ENCODE data around the gene RERE.
"Not testable (repeated sequence)": the region's sequence is repeated elsewhere in the genome, so short reads cannot be mapped to it uniquely, and the experiment has no call there.

The RERE gene

DNA sequence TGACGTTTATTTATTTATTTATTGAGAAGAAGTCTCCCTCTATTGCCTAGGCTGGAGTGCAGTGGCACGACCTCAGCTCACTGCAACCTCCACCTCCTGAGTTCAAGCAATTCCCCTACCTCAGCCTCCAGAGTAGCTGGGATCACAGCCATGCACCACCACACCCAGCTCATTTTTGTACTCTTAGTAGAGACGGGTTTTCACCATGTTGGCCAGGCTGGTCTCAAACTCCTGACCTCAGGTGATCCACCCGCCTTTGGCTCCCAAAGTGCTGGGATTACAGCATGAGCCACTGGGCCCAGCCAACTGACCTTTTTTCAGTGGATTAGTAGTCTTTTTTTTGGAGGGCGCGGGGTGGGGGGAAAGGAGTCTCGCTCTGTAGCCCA lies 90.6 kb downstream of the RERE start:
- not testable (repeated sequence) for H3K36me3 Mint-ChIP-seq (ENCODE audit: insufficient read depth); H3K4me3 Mint-ChIP-seq; H3K27ac Mint-ChIP-seq; H3K4me1 Mint-ChIP-seq (ENCODE audit: low read depth in 2 of 2); ATAC-seq (replicated peaks); DNase-seq; H3K27me3 Mint-ChIP-seq; H3K9me3 Mint-ChIP-seq

DNA sequence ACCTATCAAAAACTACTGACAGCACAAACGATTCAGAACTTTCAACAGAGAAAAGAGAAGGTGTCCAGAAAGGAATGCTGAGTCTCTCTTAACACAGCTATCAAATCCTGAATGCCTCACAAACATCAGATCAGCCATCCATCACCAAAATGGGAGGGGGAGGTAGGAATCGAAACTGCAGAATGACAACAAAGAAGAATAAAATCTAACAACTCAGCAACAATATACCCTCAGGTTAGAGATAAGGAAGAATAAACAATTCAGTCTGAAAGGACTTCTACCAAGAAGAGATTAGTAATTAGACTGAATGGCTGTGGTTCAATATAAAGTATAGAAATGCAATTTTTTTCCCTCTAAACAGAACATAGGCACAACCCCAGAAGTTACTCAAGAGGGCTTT lies 94.4 kb downstream of the RERE start:
- DNase-seq (no peak), ATAC-seq (replicated peaks) (no peak)
- no peaks in the 10 kb centered on the region for H3K36me3 Mint-ChIP-seq (ENCODE audit: insufficient read depth)
- H3K4me1 Mint-ChIP-seq (ENCODE audit: low read depth in 2 of 2): peaks cover 3 to 11% of the 10 kb centered on the region in 2 donors
- H3K27me3 Mint-ChIP-seq: no peaks in the 10 kb centered on the region
- H3K27ac Mint-ChIP-seq: no peak overlapping the region
- no peak overlapping the region for H3K4me3 Mint-ChIP-seq
- H3K9me3 Mint-ChIP-seq: no peaks in the 10 kb centered on the region

DNA sequence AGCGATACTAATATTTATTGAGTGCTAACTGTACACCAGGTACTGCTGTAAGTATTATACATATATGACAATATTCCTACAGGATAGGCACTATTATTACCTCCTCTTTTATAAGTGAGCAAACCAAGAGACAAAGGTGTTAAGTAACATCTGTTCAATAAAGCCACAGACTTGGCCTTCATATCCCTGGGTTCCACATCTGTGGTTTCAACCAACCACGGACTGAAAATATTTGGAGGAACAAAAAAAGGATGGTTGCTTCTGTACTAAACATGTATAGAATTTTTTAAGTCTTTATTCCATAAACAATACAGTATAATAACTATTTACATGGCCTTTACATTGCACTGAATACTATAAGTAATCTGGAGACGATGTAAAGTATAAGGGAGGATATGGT lies 95.1 kb downstream of the RERE start:
- H3K27ac Mint-ChIP-seq: peak overlapping the region in 1 of 2 donors; percentile 31
- no peak for DNase-seq
- H3K27me3 Mint-ChIP-seq: no peaks in the 10 kb centered on the region
- no peaks in the 10 kb centered on the region for H3K36me3 Mint-ChIP-seq (ENCODE audit: insufficient read depth)
- peaks cover 3 to 11% of the 10 kb centered on the region in 2 donors for H3K4me1 Mint-ChIP-seq (ENCODE audit: low read depth in 2 of 2)
- no peak overlapping the region for H3K4me3 Mint-ChIP-seq
- H3K9me3 Mint-ChIP-seq: no peaks in the 10 kb centered on the region
- no peak for ATAC-seq (replicated peaks)

DNA sequence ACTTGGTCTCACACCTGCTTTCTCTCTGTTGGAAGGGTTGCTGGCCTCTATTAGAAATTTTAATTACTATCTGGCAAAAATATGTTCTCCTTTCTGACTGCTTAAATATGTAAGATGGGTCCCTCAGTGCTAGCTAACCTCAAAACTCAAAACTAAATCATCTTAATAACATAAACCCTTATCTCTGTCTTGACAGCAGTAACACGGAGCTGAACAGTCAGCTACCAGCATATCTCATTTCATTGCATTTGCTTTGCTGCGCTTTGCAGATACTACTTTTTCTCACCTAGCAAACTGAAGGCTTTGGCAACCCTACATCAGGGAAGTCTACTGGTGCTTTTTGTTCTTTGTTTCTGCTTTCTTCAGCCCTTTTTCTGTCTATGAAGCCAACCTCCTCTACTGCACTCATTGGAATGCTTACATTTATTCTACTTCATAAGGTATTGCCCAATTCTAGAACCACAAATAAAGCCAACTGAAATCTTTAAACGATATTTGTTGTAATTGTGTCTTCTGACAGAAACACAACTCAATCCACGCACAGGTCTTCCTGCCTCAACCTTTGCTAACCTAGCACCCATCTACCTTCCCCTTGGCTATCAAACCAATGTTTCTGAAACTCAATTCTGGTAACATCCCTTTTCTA lies 95.6 kb downstream of the RERE start:
- no peaks in the 10 kb centered on the region for H3K36me3 Mint-ChIP-seq (ENCODE audit: insufficient read depth)
- H3K9me3 Mint-ChIP-seq: no peaks in the 10 kb centered on the region
- H3K4me1 Mint-ChIP-seq (ENCODE audit: low read depth in 2 of 2): peaks cover 3 to 11% of the 10 kb centered on the region in 2 donors
- no peak overlapping the region for H3K4me3 Mint-ChIP-seq
- H3K27ac Mint-ChIP-seq: peak overlapping the region in 1 of 2 donors; percentile 31
- ATAC-seq (replicated peaks): no peak
- no peaks in the 10 kb centered on the region for H3K27me3 Mint-ChIP-seq
- no peak for DNase-seq

DNA sequence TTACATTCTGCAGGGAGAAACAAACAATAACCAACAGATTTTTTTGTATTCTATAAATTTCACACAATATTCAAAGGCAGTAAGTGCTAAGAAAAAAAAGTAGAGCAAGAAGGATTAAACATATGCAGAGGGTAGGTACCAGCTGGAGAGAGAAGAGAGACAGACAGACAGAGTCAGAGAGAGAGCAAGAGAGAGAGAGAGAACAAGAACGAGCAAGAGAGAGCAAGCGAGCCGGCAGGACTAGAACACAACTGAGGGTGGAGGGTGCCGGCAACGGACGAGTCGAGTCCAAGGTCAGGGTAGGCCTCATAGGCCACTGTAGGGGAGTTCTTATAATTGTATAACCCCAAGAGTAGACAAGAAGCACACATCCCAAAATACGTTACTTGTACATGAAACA lies 97.1 kb downstream of the RERE start:
- ATAC-seq (replicated peaks): no peak
- H3K4me3 Mint-ChIP-seq: no peak overlapping the region
- no peak overlapping the region for H3K27ac Mint-ChIP-seq

DNA sequence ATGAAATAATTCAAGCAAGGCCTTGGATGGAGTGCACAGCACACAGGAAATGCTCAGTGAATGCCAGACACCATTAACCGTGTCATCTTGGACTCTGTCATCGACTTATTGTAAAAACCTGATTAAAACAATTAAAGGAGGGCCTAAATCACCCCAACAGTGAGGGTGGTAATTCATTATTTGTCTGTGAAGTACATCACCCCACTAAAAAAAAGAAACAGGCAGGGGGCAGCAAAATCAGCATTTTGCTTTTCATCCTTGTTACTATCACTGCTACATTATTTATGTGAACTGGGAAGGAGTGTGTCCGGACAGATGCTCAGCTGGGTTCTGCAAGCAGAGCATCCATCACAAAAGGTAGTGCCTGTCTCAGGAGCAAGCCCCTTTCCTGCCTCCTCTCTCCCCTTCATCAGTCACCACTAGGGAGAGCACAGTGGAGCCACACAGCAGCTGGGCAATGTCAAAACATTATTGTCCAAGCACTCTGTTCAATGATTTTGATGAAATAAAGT lies 98.5 kb downstream of the RERE start:
- Mint-ChIP-seq H3K9me3 (no peaks in the 10 kb centered on the region), H3K27me3 (no peaks in the 10 kb centered on the region), H3K4me3 (no peak overlapping the region), H3K4me1 (ENCODE audit: low read depth in 2 of 2) (peaks cover 5 to 14% of the 10 kb centered on the region in 2 donors), H3K27ac (no peak overlapping the region), H3K36me3 (ENCODE audit: insufficient read depth) (no peaks in the 10 kb centered on the region)
- DNase-seq (no peak), ATAC-seq (replicated peaks) (no peak)

More for the DNA sequence above, 97.1 kb downstream of the RERE start:
- H3K36me3 Mint-ChIP-seq (ENCODE audit: insufficient read depth): no peaks in the 10 kb centered on the region
- no peaks in the 10 kb centered on the region for H3K9me3 Mint-ChIP-seq
- H3K4me1 Mint-ChIP-seq (ENCODE audit: low read depth in 2 of 2): peaks cover 1 to 8% of the 10 kb centered on the region in 2 donors
- no peak for DNase-seq
- no peaks in the 10 kb centered on the region for H3K27me3 Mint-ChIP-seq

DNA sequence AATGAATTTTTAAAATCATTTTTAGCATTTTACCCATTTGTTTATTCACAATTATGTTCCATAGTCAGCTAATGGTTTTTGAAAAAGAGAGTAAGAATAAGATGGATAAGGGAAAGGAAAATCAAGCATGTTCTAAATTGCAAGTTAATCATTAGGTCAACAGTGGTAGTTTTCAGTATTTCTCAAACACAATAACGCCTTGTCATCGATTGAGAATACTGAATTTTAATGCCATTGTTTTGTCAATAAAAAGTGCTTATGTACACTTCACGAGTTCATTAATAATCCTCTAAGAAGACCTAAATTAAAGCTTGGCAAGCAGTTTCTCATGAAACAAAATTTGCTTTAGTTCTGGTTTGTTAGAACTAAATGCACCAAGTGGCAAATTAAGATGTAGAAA lies 100.3 kb downstream of the RERE start:
- Mint-ChIP-seq H3K9me3 (no peaks in the 10 kb centered on the region), H3K4me1 (ENCODE audit: low read depth in 2 of 2) (peaks cover 8 to 21% of the 10 kb centered on the region in 2 donors)

DNA sequence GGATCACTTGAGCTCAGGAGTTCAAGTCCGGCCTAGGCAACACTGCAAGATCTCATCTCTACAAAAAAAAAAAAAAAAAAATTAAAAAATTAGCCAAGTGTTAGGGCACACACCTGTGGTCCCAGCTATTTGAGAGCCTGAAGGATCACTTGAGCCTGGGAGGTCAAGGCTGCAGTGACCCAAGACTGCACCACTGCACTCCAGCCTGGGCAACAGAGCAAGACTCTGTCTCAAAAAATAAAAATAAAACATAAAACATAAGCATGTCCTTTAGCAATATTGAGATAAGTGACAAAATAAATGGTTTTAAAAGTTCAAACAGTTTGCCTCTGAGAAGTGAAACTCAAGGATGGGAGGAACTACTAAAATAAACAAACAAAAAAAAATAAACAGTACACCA lies 101.2 kb downstream of the RERE start:
- Mint-ChIP-seq H3K9me3 (no peaks in the 10 kb centered on the region), H3K27ac (no peak overlapping the region), H3K27me3 (no peaks in the 10 kb centered on the region), H3K4me3 (no peak overlapping the region), H3K36me3 (ENCODE audit: insufficient read depth) (no peaks in the 10 kb centered on the region), H3K4me1 (ENCODE audit: low read depth in 2 of 2) (peaks cover 8 to 16% of the 10 kb centered on the region in 2 donors)
- ATAC-seq (replicated peaks): no peak
- DNase-seq: no peak

More for the DNA sequence above, 100.3 kb downstream of the RERE start:
- no peak for DNase-seq
- no peaks in the 10 kb centered on the region for H3K36me3 Mint-ChIP-seq (ENCODE audit: insufficient read depth)
- H3K27me3 Mint-ChIP-seq: no peaks in the 10 kb centered on the region
- ATAC-seq (replicated peaks): no peak
- H3K4me3 Mint-ChIP-seq: no peak overlapping the region
- no peak overlapping the region for H3K27ac Mint-ChIP-seq

DNA sequence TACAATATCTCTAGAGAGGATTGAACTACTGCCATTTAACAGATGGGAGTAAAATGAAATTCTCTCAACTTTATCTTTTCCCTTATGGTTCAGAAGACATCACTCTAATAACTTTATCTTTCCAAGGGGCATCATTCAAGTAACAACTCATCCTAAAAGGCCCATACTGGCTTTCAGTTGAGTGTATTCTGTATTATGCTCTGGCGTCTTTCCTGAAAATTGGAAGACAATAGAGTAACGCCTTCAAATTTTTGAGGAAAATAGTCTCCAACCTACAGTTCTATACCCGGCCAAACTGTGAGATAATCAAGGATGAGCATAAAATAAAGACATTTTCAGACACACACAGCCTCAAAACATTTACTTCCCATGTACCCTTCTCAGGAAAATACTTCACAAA lies 103.3 kb downstream of the RERE start:
- Mint-ChIP-seq H3K4me3 (no peak overlapping the region), H3K27ac (no peak overlapping the region)
- ATAC-seq (replicated peaks): no peak

DNA sequence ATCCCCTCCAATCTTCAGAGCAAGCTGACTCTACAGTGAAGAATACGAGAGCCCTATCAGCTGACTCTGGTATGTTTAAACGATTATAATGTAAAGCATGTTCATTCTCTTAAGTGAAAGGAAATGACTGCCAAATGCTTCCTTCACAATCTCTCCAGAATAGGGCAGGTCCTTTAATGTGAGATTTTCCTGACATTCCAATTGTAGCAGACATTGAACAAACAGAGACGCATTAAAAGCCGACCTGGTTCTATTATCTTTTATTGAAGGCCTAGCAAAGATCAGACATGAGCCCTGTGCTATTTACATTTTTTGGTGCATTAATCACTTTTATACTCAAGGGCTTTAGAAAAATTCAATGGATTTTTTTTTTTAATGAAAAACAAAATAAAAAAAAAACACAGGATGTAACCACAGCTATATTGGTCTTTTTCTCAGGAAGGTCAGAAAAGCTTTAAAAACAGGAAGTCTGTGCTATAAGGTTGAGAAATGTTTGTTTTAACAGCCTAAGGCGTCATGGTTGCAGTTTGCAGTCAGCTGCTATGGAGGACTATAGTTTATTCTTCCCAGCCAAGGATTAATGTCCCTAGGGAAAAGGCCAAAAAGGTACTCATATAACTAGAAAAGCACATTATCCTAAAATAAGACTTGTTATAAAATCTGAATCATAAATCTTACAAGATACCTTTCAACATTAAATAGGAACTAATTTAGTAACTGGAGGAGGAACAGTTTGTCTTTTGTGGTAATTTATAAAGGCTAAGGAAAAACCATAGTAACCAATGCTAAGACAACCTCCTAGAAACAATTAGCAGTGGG lies 104.8 kb downstream of the RERE start:
- peak overlapping the region; percentile 32 to 64 for H3K27ac Mint-ChIP-seq
- DNase-seq: no peak
- H3K4me3 Mint-ChIP-seq: peak overlapping the region in 1 of 2 donors; percentile 5
- no peaks in the 10 kb centered on the region for H3K27me3 Mint-ChIP-seq
- peaks cover 8 to 16% of the 10 kb centered on the region in 2 donors for H3K4me1 Mint-ChIP-seq (ENCODE audit: low read depth in 2 of 2)
- no peaks in the 10 kb centered on the region for H3K36me3 Mint-ChIP-seq (ENCODE audit: insufficient read depth)
- peak; percentile 60 for ATAC-seq (replicated peaks)
- no peaks in the 10 kb centered on the region for H3K9me3 Mint-ChIP-seq

More for the DNA sequence above, 103.3 kb downstream of the RERE start:
- no peaks in the 10 kb centered on the region for H3K27me3 Mint-ChIP-seq
- DNase-seq: no peak
- no peaks in the 10 kb centered on the region for H3K36me3 Mint-ChIP-seq (ENCODE audit: insufficient read depth)
- peaks cover 8 to 16% of the 10 kb centered on the region in 2 donors for H3K4me1 Mint-ChIP-seq (ENCODE audit: low read depth in 2 of 2)
- no peaks in the 10 kb centered on the region for H3K9me3 Mint-ChIP-seq

DNA sequence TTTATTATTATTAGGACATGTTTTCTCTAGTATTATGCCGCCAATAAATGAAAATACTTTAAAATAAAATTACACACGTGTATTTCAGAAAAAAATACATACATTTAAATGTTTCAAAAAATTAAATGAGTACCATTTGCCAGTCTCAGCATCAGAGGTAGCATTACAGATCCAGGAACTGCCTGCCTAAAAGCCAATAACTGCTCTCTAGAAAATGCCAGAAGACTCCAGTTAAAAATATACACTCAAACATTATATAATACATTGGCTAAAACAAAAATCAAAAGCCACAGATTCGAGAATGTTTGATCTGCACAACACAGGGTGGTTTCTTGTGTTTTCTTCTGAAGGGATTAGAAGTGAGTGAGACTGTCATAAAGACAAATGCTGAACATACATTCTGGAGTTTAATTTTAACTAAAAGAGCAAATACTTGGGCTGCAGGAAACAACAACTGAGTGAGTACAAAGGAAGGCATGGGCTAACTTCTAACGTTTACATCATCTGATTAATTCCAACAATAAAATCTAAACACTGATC lies 105.5 kb downstream of the RERE start:
- Mint-ChIP-seq H3K27me3 (no peaks in the 10 kb centered on the region), H3K36me3 (ENCODE audit: insufficient read depth) (no peaks in the 10 kb centered on the region), H3K4me1 (ENCODE audit: low read depth in 2 of 2) (peaks cover 8 to 16% of the 10 kb centered on the region in 2 donors), H3K4me3 (no peak overlapping the region), H3K27ac (no peak overlapping the region), H3K9me3 (no peaks in the 10 kb centered on the region)
- ATAC-seq (replicated peaks): no peak
- DNase-seq: no peak

DNA sequence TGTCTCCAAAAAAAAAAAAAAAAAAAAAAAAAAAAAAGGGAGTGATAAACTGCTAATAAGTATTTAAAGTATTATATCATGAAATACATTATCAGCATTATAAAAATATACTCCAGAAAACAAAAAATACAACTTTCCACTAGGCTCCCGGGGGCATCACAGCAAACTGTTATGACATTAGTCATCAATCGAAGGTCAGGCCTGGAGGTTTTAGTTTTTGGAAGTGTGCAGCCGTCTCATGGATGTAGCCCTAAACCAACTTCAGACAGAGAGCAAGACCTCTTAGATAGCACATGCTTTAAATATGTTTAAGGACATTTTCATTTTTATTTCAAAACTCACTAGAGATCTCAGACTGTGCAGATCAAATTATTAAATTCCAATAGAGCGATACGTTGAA lies 106.3 kb downstream of the RERE start:
- ATAC-seq (replicated peaks) (no peak), DNase-seq (no peak)
- no peak overlapping the region for H3K27ac Mint-ChIP-seq
- peaks cover 8 to 16% of the 10 kb centered on the region in 2 donors for H3K4me1 Mint-ChIP-seq (ENCODE audit: low read depth in 2 of 2)
- H3K9me3 Mint-ChIP-seq: no peaks in the 10 kb centered on the region
- no peaks in the 10 kb centered on the region for H3K27me3 Mint-ChIP-seq
- H3K36me3 Mint-ChIP-seq (ENCODE audit: insufficient read depth): no peaks in the 10 kb centered on the region
- no peak overlapping the region for H3K4me3 Mint-ChIP-seq

DNA sequence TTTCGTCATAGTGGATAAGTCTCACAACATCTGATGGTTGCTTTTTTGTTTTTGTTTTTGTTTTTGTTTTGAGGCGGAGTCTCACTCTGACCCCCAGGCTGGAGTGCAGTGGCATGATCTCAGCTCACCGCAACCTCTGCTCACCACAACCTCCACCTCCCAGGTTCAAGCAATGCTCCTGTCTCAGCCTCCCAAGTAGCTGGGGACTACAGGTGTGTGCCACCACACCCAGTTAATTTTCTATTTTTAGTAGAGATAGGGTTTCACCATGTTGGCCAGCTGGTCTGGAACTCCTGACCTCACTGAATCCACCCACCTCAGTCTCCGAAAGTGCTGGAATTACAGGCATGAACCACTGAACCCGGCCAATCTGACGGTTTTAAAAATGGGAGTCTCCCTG lies 109.2 kb downstream of the RERE start:
- Mint-ChIP-seq H3K36me3 (ENCODE audit: insufficient read depth) (no peaks in the 10 kb centered on the region), H3K9me3 (no peaks in the 10 kb centered on the region), H3K27me3 (peaks cover 15 to 17% of the 10 kb centered on the region in 2 donors), H3K27ac (peak overlapping the region in 1 of 2 donors; percentile 25), H3K4me3 (no peak overlapping the region), H3K4me1 (ENCODE audit: low read depth in 2 of 2) (peaks cover 10 to 20% of the 10 kb centered on the region in 2 donors)
- DNase-seq (no peak), ATAC-seq (replicated peaks) (no peak)

Measured in effector memory CD8-positive, alpha-beta T cell (primary cell).